ENCODE results near the gene RNF220.
"Not testable (repeated sequence)": the region's sequence is repeated elsewhere in the genome, so short reads cannot be mapped to it uniquely, and the experiment has no call there.

The RNF220 gene

DNA sequence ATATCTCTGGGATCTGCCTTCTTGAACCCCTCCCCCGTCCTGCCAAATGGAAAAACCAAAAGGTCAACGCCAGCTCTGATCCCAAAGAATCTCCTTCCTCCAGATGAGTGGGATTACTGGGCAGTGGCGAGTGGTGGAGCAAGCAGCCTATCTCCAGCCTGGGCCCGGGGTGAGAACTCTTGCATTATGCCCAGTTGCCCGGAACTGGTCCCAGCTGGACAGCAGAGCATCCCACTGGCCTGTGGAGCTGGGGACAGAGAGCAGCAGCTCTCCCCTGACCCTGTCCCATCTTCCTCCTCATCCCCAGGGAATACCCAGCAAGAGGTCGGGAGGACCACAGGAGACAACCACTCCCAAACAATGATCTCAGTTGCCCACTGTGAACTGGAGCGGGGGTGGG, 138.7 kb downstream of the RNF220 start:
- DNase-seq (ENCODE audit: insufficient read length, low spot score), result no peak
- no peak for FAIRE-seq

DNA sequence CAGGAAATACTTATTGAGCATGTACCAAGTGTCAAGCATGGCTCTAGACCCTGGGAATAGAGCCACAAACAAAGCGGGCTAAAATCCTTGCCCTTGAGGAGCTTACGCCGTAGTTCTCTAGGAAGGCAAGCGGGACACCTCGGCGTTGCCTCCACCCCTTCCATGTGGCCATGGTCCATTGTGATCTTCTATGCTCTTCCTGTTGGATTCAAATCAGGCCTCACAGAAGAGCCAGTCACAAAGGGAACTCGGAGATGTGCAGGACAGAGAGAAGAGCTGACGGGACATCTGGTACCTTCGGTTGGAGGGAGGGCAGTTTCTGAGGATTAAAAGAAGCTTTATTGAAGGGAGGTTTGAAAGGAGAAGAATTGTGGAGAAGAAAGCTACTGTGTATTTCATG, 139.9 kb downstream of the RNF220 start:
- DNase-seq (ENCODE audit: insufficient read length, low spot score) (no peak), FAIRE-seq (no peak)

DNA sequence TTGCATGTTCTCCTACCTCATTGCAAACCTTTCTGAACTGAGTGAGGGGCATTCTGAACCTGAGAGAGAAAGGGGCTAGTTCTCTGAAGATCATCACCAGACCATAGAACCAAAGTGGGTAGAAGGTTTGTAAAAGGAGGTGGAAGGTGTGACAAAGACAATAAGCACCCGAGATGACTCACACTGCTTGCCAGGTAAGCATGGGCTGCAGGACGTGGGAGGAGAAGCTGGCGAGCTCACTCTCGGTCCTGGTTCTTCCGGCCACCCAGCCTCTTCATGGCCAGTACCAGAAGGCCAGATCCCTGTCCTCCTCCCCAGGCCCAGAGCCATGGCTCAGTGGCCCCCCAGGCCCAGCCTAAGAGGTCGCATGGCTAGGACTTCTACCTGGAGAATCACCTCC, 140.9 kb downstream of the RNF220 start:
- FAIRE-seq, result no peak
- no peak for DNase-seq (ENCODE audit: insufficient read length, low spot score)

DNA sequence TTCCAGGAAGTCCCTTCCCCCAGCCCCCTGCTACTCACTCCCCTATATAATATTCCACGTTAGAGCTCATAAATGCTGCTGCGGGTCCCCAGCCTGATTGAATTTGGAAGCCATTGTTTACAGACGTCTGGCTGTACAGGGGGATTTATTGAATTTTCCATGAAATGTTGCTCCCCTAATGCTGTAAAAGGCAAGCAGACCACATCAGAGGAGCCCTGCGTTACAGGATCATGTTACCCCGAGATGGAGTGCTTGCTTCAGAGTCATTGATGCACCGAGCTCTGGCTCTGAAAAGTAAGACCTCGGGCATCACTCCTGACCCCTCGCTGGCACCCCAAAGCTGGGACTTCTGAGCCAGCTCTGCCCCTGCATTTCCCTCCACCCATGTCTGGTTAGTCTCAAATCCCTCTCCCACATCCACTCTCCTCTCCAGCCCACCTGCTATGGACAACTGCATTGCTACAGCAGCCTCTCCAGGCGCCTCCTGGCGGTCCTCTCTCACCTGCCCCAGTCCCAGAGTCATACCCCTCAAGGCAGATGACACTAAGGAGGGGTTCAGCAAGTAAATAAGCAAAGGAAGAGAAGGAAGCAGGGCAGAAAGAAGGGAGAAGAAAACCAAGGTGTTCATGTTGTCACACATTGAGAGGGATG, 141.5 kb downstream of the RNF220 start:
- DNase-seq (ENCODE audit: insufficient read length, low spot score) (no peak), FAIRE-seq (no peak)

DNA sequence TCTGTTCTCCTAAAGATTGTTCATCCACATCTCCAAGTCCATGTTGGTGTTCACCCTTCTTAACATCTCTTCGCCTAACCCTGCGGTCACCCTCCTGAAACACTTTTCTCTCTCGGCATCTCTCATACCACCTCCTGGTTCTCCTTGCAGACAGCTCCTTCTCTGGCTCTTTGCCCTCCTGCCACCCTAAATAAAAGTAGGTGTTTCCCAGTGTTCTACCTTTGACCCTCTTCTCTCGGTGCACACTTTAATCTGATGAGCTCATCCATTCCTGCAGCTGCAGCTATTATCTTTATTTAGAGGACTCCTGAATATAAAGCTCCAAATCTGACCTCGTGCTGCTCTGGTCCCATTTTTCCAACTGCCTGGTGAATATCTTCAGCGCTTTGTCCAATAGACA, 142.3 kb downstream of the RNF220 start:
- FAIRE-seq (no peak), DNase-seq (ENCODE audit: insufficient read length, low spot score) (no peak)

DNA sequence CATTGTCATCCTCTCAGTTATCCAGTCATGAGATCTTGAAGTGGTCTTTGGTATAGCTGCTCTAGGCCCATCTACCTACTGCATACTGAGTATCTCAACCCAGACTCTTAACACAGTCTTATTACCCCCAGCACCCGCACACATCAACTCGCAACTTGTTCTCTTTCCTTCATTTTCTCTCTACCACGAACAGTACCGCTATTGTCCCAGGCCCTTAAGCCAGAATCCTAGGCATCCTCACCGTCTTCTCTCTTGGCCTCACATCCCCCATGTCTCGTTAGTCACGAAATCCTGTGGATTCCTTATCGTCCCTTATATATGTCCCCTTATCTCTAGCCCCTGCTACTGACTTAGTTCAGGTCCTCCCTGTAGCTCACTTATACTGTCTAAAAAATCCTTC, 142.8 kb downstream of the RNF220 start:
- DNase-seq (ENCODE audit: insufficient read length, low spot score) (no peak), FAIRE-seq (no peak)

GRCh38 chr1:44549510-44549909, 144.5 kb downstream of the RNF220 start:
- DNase-seq (ENCODE audit: insufficient read length, low spot score) (no peak), FAIRE-seq (no peak)

GRCh38 chr1:44553127-44553758, 148.2 kb downstream of the RNF220 start:
- DNase-seq (ENCODE audit: insufficient read length, low spot score) (no peak), FAIRE-seq (peak; percentile 31)

DNA sequence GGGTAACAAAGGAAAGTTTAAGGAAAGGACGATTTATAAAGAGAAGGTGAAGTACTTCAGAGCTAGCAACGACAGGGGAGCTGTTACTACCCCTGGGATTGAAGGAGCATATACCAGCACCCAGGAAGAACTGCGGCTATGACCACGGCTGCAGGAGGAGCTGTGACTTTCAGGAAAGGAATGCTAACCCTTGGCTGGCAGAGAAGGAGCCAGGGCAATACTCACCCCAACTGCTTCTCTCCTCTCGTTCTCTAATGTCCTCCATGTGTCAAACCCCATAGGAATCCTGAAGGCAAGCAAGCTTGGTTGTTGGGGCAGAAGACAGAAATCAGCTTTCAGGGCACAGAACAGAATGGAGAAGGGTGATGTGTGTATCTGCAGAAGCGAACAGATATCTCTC, 148.7 kb downstream of the RNF220 start:
- FAIRE-seq, result no peak
- DNase-seq (ENCODE audit: insufficient read length, low spot score), result no peak

GRCh38 chr1:44554706-44555105, 149.7 kb downstream of the RNF220 start:
- DNase-seq (ENCODE audit: insufficient read length, low spot score), result no peak
- no peak for FAIRE-seq

- no peak for DNase-seq (ENCODE audit: insufficient read length, low spot score)
- FAIRE-seq, result no peak
Observed at GRCh38 chr1:44557778-44558177, 152.7 kb downstream of the RNF220 start.

DNA sequence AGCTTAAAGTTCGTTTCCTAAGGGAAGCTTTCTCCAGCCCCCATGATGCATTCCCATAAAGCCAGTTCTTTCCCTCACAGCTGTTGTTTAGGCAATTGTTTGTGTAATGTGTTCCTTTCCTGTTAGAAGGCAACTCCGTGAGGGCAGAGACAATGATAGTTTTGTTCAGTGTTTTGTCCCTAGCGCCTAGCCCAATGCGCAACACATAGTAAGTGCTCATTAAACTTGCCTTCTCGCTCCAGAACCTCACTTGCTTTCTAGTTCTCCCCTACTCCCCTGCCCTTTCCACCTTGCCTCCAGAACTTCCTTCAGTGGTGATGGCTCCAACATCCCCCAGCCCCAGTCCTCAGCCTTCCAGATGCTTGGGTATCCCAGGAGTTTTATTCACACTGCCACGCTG, 153.8 kb downstream of the RNF220 start:
- no peak for DNase-seq (ENCODE audit: insufficient read length, low spot score)
- FAIRE-seq, result no peak

DNA sequence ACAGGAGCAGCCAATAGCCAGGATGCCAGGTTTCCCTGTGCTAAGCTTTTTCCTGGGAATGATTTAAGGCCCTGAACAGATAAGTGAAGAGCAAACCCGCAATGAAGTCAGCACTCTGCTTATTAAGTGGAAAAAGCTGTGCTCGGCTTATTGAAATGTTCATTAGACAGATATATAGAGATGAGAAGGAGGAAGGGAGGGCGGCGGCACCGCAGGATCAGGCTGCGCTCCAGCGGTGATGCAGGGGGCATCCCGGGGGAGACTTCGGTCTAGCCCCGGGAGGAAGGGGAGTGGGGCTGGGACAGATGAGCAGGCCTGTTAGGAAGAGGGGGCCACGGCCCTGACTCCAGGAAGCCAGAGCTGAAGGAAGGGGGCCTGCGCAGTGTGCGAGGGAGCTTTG, 154.3 kb downstream of the RNF220 start:
- FAIRE-seq (no peak), DNase-seq (ENCODE audit: insufficient read length, low spot score) (no peak)

DNA sequence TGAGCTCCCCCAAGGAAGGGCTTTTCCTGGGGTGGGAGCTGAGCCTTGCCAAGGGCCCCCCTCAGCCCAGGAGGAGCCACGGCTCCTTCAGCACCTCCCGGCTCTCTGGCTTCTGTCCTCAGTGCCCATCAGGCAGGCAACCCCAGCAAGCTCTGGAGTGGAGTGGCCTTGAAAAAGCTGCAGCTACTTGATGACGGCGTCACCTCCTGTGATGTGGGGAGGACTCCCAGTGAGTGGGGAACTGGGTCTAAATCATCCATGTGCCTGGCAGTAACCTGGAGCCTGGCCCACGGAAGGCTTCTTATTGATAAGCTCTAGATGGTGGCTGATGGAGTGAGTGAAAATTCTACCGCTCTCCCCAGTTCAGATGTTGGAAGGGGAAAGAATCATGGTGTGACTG, 154.9 kb downstream of the RNF220 start:
- DNase-seq (ENCODE audit: insufficient read length, low spot score) (no peak), FAIRE-seq (no peak)

DNA sequence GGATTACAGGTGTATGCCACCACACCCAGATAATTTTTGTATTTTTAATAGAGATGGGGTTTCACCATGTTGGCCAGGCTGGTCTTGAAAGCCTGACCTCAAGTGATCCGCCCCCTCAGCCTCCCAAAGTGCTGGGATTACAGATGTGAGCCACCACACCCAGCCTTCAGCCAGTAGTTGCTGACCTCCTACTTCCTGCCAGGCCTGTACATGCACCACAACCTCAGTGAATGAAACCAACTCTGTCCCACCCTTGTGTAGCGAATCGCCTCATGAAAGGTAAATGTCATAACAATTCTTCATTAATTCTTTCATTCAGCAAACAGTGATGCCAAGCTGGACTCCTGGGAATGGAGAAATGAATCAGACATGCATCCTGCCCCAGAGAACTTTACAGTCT, 155.6 kb downstream of the RNF220 start:
- DNase-seq (ENCODE audit: insufficient read length, low spot score); FAIRE-seq: not testable (repeated sequence)

DNA sequence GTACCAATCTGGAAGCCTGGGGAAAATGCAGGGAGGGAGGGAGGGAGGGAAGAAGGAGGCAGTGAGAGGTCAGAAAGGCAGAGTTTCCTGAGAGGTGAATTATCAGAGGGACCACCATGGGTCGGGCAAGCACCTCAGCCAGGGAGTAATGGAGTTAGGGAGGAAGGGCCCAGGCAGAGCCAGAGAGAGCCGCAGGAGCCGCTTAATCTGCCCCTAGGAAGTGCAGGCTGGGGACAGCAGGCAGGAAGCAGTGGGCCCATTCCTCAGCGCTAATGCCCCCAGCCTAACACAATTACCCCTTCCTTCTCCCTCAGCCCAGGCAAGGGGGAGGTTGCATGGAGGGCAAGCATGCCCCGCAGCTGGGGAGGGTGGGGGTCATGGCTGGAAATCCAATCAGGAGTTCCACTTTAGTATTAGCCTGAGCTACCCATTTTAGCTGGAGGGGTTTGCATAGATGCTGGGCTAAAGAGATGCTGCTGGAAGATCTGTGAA, 160.2 kb downstream of the RNF220 start:
- FAIRE-seq, result no peak
- DNase-seq (ENCODE audit: insufficient read length, low spot score), result no peak

- DNase-seq (ENCODE audit: insufficient read length, low spot score) (no peak), FAIRE-seq (no peak)
Observed at GRCh38 chr1:44565833-44566232, 160.8 kb downstream of the RNF220 start.

DNA sequence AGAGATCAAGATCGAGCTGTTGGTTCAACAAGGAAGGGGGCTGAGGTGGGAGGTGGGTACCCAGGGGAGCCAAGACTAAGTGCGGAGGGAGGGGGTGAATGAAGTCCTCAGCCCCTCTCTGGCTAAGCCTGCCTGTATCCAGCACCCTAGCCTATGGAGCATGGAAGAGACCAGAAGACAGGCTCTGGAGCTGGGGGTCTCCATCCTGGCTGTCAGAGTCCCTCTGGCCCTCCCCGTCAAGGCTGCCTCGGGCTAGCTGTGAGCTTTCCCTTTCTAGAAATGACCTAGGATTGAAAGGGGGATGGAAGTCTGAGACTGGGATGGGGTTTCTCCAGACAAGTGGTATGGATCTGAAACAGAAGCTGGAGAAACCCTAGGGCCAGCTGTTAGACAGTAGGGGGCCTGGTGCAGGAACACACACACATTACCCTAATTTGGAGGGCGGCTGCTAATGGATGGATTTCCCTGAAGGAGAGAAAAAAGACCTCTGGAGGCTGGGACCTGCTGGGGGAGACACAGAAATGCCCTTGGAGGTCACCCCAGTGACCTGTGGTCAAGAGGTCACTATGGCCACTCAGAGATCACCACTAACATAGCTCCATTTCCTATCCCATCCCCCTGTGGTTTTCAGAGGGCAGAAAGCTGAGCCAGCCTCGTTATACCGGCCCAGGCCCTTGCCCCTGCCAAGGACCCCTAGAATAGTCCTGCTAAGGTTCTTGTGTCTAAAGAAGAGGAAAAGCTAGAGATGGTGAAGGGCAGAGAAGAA, 161.4 kb downstream of the RNF220 start:
- FAIRE-seq (no peak), DNase-seq (ENCODE audit: insufficient read length, low spot score) (no peak)

DNA sequence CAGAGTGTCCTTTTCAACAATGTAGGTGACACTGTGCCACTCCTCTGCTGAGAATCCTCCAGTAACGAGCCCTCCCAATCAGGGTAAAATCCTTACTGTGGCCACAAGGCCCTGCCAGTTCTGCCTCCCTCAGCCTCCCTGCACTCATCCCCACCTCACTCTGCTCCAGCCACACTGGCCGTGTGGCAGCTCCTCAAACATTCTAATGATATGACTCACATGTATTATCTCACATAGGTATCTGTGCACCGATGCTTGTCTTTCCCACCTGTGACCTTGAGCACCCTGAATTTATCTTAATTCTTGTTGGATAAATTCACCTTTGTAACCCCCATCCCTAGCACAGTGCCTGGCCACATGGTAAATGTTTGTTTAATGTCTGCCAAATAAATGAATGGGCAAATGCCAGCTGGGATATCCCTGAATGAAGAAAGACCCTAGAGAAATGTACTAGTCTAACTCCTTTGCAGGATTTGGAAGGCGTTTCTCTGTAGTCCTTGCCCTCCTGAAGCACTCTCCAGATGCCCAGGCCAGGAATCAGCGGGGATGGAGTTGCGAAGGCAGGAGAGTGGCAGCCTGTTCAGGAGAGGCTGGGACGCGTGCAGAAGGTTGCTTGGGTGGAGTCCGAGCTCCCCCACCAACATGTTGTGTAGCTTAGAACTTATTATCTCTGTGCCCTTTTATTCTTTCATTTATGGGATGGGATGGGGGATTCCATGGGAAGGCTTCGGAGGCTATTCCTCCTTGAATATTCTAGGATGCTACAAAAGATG, 163.3 kb downstream of the RNF220 start:
- DNase-seq (ENCODE audit: insufficient read length, low spot score) (no peak), FAIRE-seq (no peak)

- FAIRE-seq (no peak), DNase-seq (ENCODE audit: insufficient read length, low spot score) (no peak)
Observed at GRCh38 chr1:44569491-44569890, 164.4 kb downstream of the RNF220 start.
